IMR-90 (cell line): ENCODE results near the gene CTSC. TPM values are rescaled to one million over a fixed set of nuclear protein-coding genes. Genes with fewer than 3 reads are reported as not detected.
A peak's percentile ranks its signal among the peaks of the same experiment; 100 is the strongest.

ENCODE experiments used
- ATAC-seq: fragments of 200-7000 bp; cut with Tn5 transposase; 2 replicates; pipeline ENCODE4 v1.9.1; 2020; ENCODE audit warnings: low read depth, mild to moderate bottlenecking, moderate library complexity
- BruUV-seq: library from RNA; stranded (reverse); fragments of 400-500 nt; replicated peaks from 2 replicates; lab custom pipeline; 2021; lab: Mats Ljungman, UMichigan
- CTCF ChIA-PET: fragments of 300-600 bp; formaldehyde crosslinking; extraction: SDS; loops from one replicate; lab custom pipeline; 2021; ENCODE audit warnings: antibody characterized with exemption; lab: Yijun Ruan, JAX
- POLR2A ChIA-PET: fragments of 300-600 bp; sonication (Branson Sonifier 250); formaldehyde crosslinking; loops from one replicate; lab custom pipeline; 2022; ENCODE audit warnings: antibody characterized with exemption; ENCODE audit not compliant: unreplicated experiment; lab: Charles Lee
- DNase-seq: peaks from one replicate; pipeline ENCODE4 v3.0.0; 2013
- H2AFZ ChIP-seq: replicated peaks from 2 replicates; pipeline ENCODE3; 2013; ENCODE audit warnings: low read length, mild to moderate bottlenecking; ENCODE audit not compliant: poor library complexity
- H2AK5ac ChIP-seq: 2 replicates; pipeline ENCODE4 v1.6.1; 2013; ENCODE audit warnings: low read depth, low read length, inconsistent platforms
- H2AK9ac ChIP-seq: replicated peaks from 2 replicates; pipeline ENCODE3; 2013; ENCODE audit warnings: mild to moderate bottlenecking, low read depth, low read length, moderate library complexity; ENCODE audit not compliant: poor library complexity
- H2BK120ac ChIP-seq: 2 replicates; pipeline ENCODE4 v1.6.1; 2013; ENCODE audit warnings: low read depth, low read length, inconsistent platforms
- H2BK15ac ChIP-seq: 3 replicates; pipeline ENCODE4 v1.6.1; 2013; ENCODE audit warnings: low read depth, low read length, inconsistent platforms
- H2BK20ac ChIP-seq: 2 replicates; pipeline ENCODE4 v1.6.1; 2013; ENCODE audit warnings: low read depth, mild to moderate bottlenecking, inconsistent platforms, low read length, moderate library complexity
- H2BK5ac ChIP-seq: 2 replicates; pipeline ENCODE4 v1.6.1; 2013; ENCODE audit warnings: mild to moderate bottlenecking, low read depth, low read length, inconsistent platforms; ENCODE audit not compliant: poor library complexity, severe bottlenecking
- H3K14ac ChIP-seq: replicated peaks from 2 replicates; pipeline ENCODE4 v1.6.1; 2013; ENCODE audit warnings: low read depth, low read length, inconsistent platforms
- H3K18ac ChIP-seq: 2 replicates; pipeline ENCODE4 v1.6.1; 2013; ENCODE audit warnings: low read depth, low read length, control low read depth
- H3K23ac ChIP-seq: 2 replicates; pipeline ENCODE4 v1.6.1; 2013; ENCODE audit warnings: low read depth, low read length, inconsistent platforms
- H3K27ac ChIP-seq: 2 replicates; pipeline ENCODE4 v1.5.1; 2013; ENCODE audit warnings: mild to moderate bottlenecking, control low read depth, low read length; ENCODE audit not compliant: insufficient read depth
- H3K27me3 ChIP-seq: 2 replicates; pipeline ENCODE4 v1.6.1; 2013; ENCODE audit warnings: low read length; ENCODE audit not compliant: control insufficient read depth, insufficient read depth
- H3K36me3 ChIP-seq: 2 replicates; pipeline ENCODE4 v1.6.1; 2013; ENCODE audit warnings: low read length, mixed read lengths; ENCODE audit not compliant: control insufficient read depth, insufficient read depth
- H3K4ac ChIP-seq: 2 replicates; pipeline ENCODE4 v1.6.1; 2013; ENCODE audit warnings: low read depth, low read length, inconsistent platforms
- H3K4me1 ChIP-seq: 2 replicates; pipeline ENCODE4 v1.6.1; 2013; ENCODE audit warnings: low read length, mixed read lengths; ENCODE audit not compliant: control insufficient read depth, insufficient read depth
- H3K4me2 ChIP-seq: 2 replicates; pipeline ENCODE4 v1.6.1; 2013; ENCODE audit warnings: low read depth, mild to moderate bottlenecking, control low read depth, low read length, moderate library complexity
- H3K4me3 ChIP-seq: 2 replicates; pipeline ENCODE4 v1.5.1; 2013; ENCODE audit warnings: low read depth, mild to moderate bottlenecking, control low read depth, low read length, moderate library complexity; ENCODE audit not compliant: insufficient read depth
- H3K56ac ChIP-seq: 2 replicates; pipeline ENCODE4 v1.6.1; 2013; ENCODE audit warnings: low read length, inconsistent platforms; ENCODE audit not compliant: insufficient read depth; ENCODE audit errors: extremely low read depth
- H3K79me1 ChIP-seq, 2 experiments: 2 replicates each; pipeline ENCODE4 v1.6.1; 2013; ENCODE audit warnings: low read length in 2 of 2, inconsistent platforms in 1 of 2, low read depth in 1 of 2
- H3K9ac ChIP-seq: 2 replicates; pipeline ENCODE4 v1.6.1; 2013; ENCODE audit warnings: low read depth, low read length, control low read depth
- H3K9me1 ChIP-seq: 2 replicates; pipeline ENCODE4 v1.6.1; 2013; ENCODE audit warnings: low read length, inconsistent platforms; ENCODE audit not compliant: insufficient read depth
- H3K9me3 ChIP-seq: 2 replicates; pipeline ENCODE4 v1.6.1; 2013; ENCODE audit warnings: low read length; ENCODE audit not compliant: control insufficient read depth, insufficient read depth
- H4K20me1 ChIP-seq: 2 replicates; pipeline ENCODE4 v1.6.1; 2013; ENCODE audit warnings: low read length, inconsistent platforms; ENCODE audit not compliant: insufficient read depth
- H4K5ac ChIP-seq: 2 replicates; pipeline ENCODE4 v1.6.1; 2013; ENCODE audit warnings: mild to moderate bottlenecking, low read depth, low read length, control low read depth
- H4K8ac ChIP-seq, 2 experiments: 2 replicates each; pipeline ENCODE4 v1.6.1; 2013; ENCODE audit warnings: low read depth in 2 of 2, low read length in 2 of 2, control low read depth in 1 of 2, inconsistent platforms in 1 of 2
- H4K91ac ChIP-seq: 2 replicates; pipeline ENCODE4 v1.6.1; 2013; ENCODE audit warnings: low read depth, low read length, inconsistent platforms; ENCODE audit not compliant: insufficient read depth
- CEBPB ChIP-seq: IDR thresholded peaks from 2 replicates; pipeline ENCODE4 v1.6.1; 2012; ENCODE audit warnings: low read depth, low read length, improper control_type of control experiment
- CHD1 ChIP-seq: IDR thresholded peaks from 2 replicates; pipeline ENCODE4 v1.6.1; 2012; ENCODE audit warnings: low read depth, low read length, improper control_type of control experiment
- WGBS, 2 experiments: methylation state at CpG; one replicate each; pipeline versions ENCODE4 v1.1.5 to v1.1.7; 2013; ENCODE audit warnings: missing lambda C conversion rate in 2 of 2; ENCODE audit not compliant: insufficient read length in 1 of 2; ENCODE audit errors: extremely low coverage in 2 of 2; 5-methylcytosine and 5-hydroxymethylcytosine counted together
- dilution Hi-C: fragments of 300-500 bp; cut with HindIII; formaldehyde crosslinking; loops from one replicate; pipeline ENCODE4 v1.14.3; 2018; ENCODE audit warnings: low sequenced_read_pairs; ENCODE audit not compliant: unreplicated experiment
- in situ Hi-C: fragments of 300-500 bp; cut with MboI; formaldehyde crosslinking; loops from 3 replicates; pipeline ENCODE4 v1.14.3; 2019; ENCODE audit warnings: low sequenced_read_pairs, inconsistent platforms, mixed read lengths
- intact Hi-C: fragments of 100-400 bp; cut with micrococcal nuclease; formaldehyde crosslinking; loops from 2 replicates; pipeline ENCODE4 v1.10.0; 2022
- polyA plus RNA-seq, 3 experiments: library from polyadenylated mRNA; depleted of rRNA; stranded (reverse); fragments of >200 nt; gene quantifications; 2 replicates each; pipeline ENCODE4 v1.2.3, GENCODE V29; 2012; ENCODE audit warnings: low replicate concordance in 1 of 3
- total RNA-seq: library from RNA; depleted of rRNA; stranded (reverse); fragments of >200 nt; gene quantifications from 2 replicates; pipeline ENCODE4 v1.2.3, GENCODE V29; 2012
- TF ChIP-seq, protein P1 (sequence below): fragments of 150-350 bp; IDR thresholded peaks from 2 replicates; pipeline ENCODE4 v1.6.1; 2016; ENCODE audit warnings: low read depth, mild to moderate bottlenecking, low read length, moderate library complexity, borderline replicate concordance

The CTSC gene
- total and polyA plus RNA-seq, 2 of the 4 experiments (the other 2 are of a cell fraction), result 208 to 299 TPM

DNA sequence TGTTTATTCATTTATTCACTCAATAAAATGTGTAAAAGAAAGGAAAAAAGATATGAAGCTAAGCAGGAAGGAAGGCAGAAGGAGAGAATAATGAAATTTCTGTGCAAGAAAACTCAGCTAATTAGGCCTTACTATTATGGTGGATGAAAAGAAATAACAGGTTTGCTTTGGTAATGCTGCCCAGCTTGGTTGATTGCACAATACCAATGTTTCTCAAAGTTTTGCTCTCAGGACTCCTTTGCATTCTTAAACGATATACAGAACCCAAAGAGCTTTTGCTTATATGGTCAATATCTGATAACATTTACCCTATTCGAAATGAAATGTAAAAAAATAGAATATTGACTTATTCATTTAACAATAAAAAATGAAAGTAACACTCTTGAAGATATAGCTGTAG, 7.3 kb upstream of the CTSC start:
- Histone ChIP-seq H2AK5ac (no peak overlapping the region), H3K56ac (no peak overlapping the region), H2AFZ (no peak overlapping the region), H4K20me1 (no peaks in the 10 kb centered on the region), H2BK15ac (no peak overlapping the region), H3K18ac (no peak overlapping the region), H4K5ac (no peak overlapping the region), H3K4me3 (no peak overlapping the region), H3K23ac (no peak overlapping the region), H3K9me1 (peaks cover 6% of the 10 kb centered on the region; the same call in 1 of the 2 replicates), H4K8ac (no peak overlapping the region), H2BK20ac (no peak overlapping the region), H3K4me1 (peaks cover 2% of the 10 kb centered on the region), H3K79me1 (peaks cover 10% of the 10 kb centered on the region in 2 experiments; a peak in 3 of 4 replicates), H3K27ac (no peak overlapping the region), H3K9me3 (no peaks in the 10 kb centered on the region), H2BK5ac (no peak overlapping the region), H3K27me3 (no peaks in the 10 kb centered on the region), H3K14ac (no peak overlapping the region), H2BK120ac (no peak overlapping the region), H3K9ac (no peak overlapping the region), H2AK9ac (no peak overlapping the region), H3K4ac (no peak overlapping the region), H4K91ac (no peak overlapping the region), H3K4me2 (no peak overlapping the region), H3K36me3 (no peaks in the 10 kb centered on the region)
- WGBS, 2 experiments, result no CpG with 5 or more reads among the region's 2 CpGs
- DNase-seq (no peak), ATAC-seq (no peak)
- in situ Hi-C loops, result no loop called here
- dilution Hi-C loops, result no loop called here
- no TSS peak for BruUV-seq
- intact Hi-C loops, result no loop called here
- TF ChIP-seq CHD1 (no peak), CEBPB (peak; percentile 96)
- TF ChIP-seq, protein P1, sequence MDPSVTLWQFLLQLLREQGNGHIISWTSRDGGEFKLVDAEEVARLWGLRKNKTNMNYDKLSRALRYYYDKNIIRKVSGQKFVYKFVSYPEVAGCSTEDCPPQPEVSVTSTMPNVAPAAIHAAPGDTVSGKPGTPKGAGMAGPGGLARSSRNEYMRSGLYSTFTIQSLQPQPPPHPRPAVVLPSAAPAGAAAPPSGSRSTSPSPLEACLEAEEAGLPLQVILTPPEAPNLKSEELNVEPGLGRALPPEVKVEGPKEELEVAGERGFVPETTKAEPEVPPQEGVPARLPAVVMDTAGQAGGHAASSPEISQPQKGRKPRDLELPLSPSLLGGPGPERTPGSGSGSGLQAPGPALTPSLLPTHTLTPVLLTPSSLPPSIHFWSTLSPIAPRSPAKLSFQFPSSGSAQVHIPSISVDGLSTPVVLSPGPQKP, result no peak
- ChIA-PET CTCF (interaction anchor here (0.6 kb wide), 1 partner anchor 14 kb away, joined by 3 read pairs; no protein-coding TSS in a partner anchor), POLR2A (interaction anchor here (0.7 kb wide), 1 partner anchor 1313 kb away, joined by 3 read pairs; no protein-coding TSS in a partner anchor)
